ENCODE results near the gene PDE3A. TPM values are rescaled to one million over a fixed set of nuclear protein-coding genes. Genes with fewer than 3 reads are reported as not detected.

Gene PDE3A
- total RNA-seq, 4 donors from 2014 or later, result 51.3 to 150 (median 114) TPM

- intact Hi-C loops (cut with DNase I; ENCODE audit: low total_unique reads), result no loop called here
- no peaks in the 10 kb centered on the region for H3K36me3 ChIP-seq
- no peaks in the 10 kb centered on the region for H3K4me1 ChIP-seq
- no peak overlapping the region for H3K4me3 ChIP-seq
- WGBS, 2 donors (ENCODE audit: low coverage in 1 of 2), result 69 to 79% methylated on average over 3 of the region's 3 CpGs
- TF ChIP-seq POLR2AphosphoS5 (IDR thresholded peaks at IDR 0.05) (no peak), POLR2A (IDR thresholded peaks at IDR 0.05) (no peak), CTCF (IDR thresholded peaks at IDR 0.05) (no peak), EP300 (IDR thresholded peaks at IDR 0.05; ENCODE audit: low read depth) (no peak)
- no peak for DNase-seq
- no peaks in the 10 kb centered on the region for H3K9me3 ChIP-seq
- in situ Hi-C loops (cut with MboI; ENCODE audit: low pct_ligation_motif_present in 1 of 4, low pct_unique_long_range_greater_than_20kb in 1 of 4, low sequenced_read_pairs in 3 of 4), result no loop called here
- H3K27me3 ChIP-seq, result no peaks in the 10 kb centered on the region
- H3K27ac ChIP-seq, result no peak overlapping the region
Observed at GRCh38 chr12:20555771-20556170, 187.4 kb downstream of the PDE3A start.

GRCh38 chr12:20557096-20557495 is 188.8 kb downstream of the PDE3A start:
- 68 to 71% methylated on average over 1 of the region's 1 CpG for WGBS, 2 donors (ENCODE audit: low coverage in 1 of 2)
- intact Hi-C loops (cut with DNase I; ENCODE audit: low total_unique reads), result no loop called here
- H3K4me3 ChIP-seq, result no peak overlapping the region
- in situ Hi-C loops (cut with MboI; ENCODE audit: low pct_ligation_motif_present in 1 of 4, low pct_unique_long_range_greater_than_20kb in 1 of 4, low sequenced_read_pairs in 3 of 4), result no loop called here
- no peaks in the 10 kb centered on the region for H3K36me3 ChIP-seq
- H3K27ac ChIP-seq, result no peak overlapping the region
- no peak for DNase-seq
- H3K4me1 ChIP-seq, result no peaks in the 10 kb centered on the region
- no peaks in the 10 kb centered on the region for H3K27me3 ChIP-seq
- no peak for TF ChIP-seq POLR2AphosphoS5 (IDR thresholded peaks at IDR 0.05)
- TF ChIP-seq POLR2A (IDR thresholded peaks at IDR 0.05), result no peak
- TF ChIP-seq CTCF (IDR thresholded peaks at IDR 0.05), result no peak
- TF ChIP-seq EP300 (IDR thresholded peaks at IDR 0.05; ENCODE audit: low read depth), result no peak
- no peaks in the 10 kb centered on the region for H3K9me3 ChIP-seq

GRCh38 chr12:20560935-20561334 is 192.6 kb downstream of the PDE3A start:
- 88 to 100% methylated on average over 3 to 8 of the region's 8 CpGs for WGBS, 2 donors (ENCODE audit: low coverage in 1 of 2)
- in situ Hi-C loops (cut with MboI; ENCODE audit: low pct_ligation_motif_present in 1 of 4, low pct_unique_long_range_greater_than_20kb in 1 of 4, low sequenced_read_pairs in 3 of 4) (no loop called here), intact Hi-C loops (cut with DNase I; ENCODE audit: low total_unique reads) (no loop called here)
- TF ChIP-seq EP300 (IDR thresholded peaks at IDR 0.05; ENCODE audit: low read depth) (no peak), POLR2AphosphoS5 (IDR thresholded peaks at IDR 0.05) (no peak), POLR2A (IDR thresholded peaks at IDR 0.05) (no peak), CTCF (IDR thresholded peaks at IDR 0.05) (no peak)
- H3K27ac ChIP-seq, result no peak overlapping the region
- H3K4me3 ChIP-seq, result no peak overlapping the region
- no peak for DNase-seq
- H3K36me3 ChIP-seq, result no peaks in the 10 kb centered on the region
- no peaks in the 10 kb centered on the region for H3K9me3 ChIP-seq
- no peaks in the 10 kb centered on the region for H3K27me3 ChIP-seq
- no peaks in the 10 kb centered on the region for H3K4me1 ChIP-seq

GRCh38 chr12:20561871-20562270 is 193.5 kb downstream of the PDE3A start:
- no peaks in the 10 kb centered on the region for H3K36me3 ChIP-seq
- intact Hi-C loops (cut with DNase I; ENCODE audit: low total_unique reads) (no loop called here), in situ Hi-C loops (cut with MboI; ENCODE audit: low pct_ligation_motif_present in 1 of 4, low pct_unique_long_range_greater_than_20kb in 1 of 4, low sequenced_read_pairs in 3 of 4) (no loop called here)
- no peak for TF ChIP-seq CTCF (IDR thresholded peaks at IDR 0.05)
- TF ChIP-seq EP300 (IDR thresholded peaks at IDR 0.05; ENCODE audit: low read depth), result no peak
- no peak for TF ChIP-seq POLR2AphosphoS5 (IDR thresholded peaks at IDR 0.05)
- no peak for TF ChIP-seq POLR2A (IDR thresholded peaks at IDR 0.05)
- H3K4me1 ChIP-seq, result no peaks in the 10 kb centered on the region
- no peaks in the 10 kb centered on the region for H3K27me3 ChIP-seq
- H3K4me3 ChIP-seq, result no peak overlapping the region
- no peaks in the 10 kb centered on the region for H3K9me3 ChIP-seq
- no peak for DNase-seq
- no peak overlapping the region for H3K27ac ChIP-seq
- 84 to 90% methylated on average over 3 of the region's 3 CpGs for WGBS, 2 donors (ENCODE audit: low coverage in 1 of 2)

Measured in transverse colon (tissue), 4 donors.